HEK293 (cell line): ENCODE measurements around the gene SPAAR.
"Not testable (repeated sequence)": the region's sequence is repeated elsewhere in the genome, so short reads cannot be mapped to it uniquely, and the experiment has no call there.

Experiments
- CTCF ChIA-PET: fragments of 350-600 bp; formaldehyde crosslinking; extraction: SDS; loops from one replicate; lab custom pipeline; 2021; ENCODE audit warnings: antibody characterized with exemption; lab: Yijun Ruan, JAX
- POLR2A ChIA-PET: fragments of 300-600 bp; formaldehyde crosslinking; extraction: SDS; loops from one replicate; lab custom pipeline; 2020; ENCODE audit warnings: antibody characterized with exemption, inconsistent platforms; lab: Yijun Ruan, JAX
- H3K27ac ChIP-seq: fragments of 200-500 bp; sonication (Bioruptor generic); 2 replicates; pipeline ENCODE4 v1.5.1; 2014; ENCODE audit warnings: low read depth, low read length, control low read depth, inconsistent platforms; ENCODE audit errors: extremely low read depth
- H3K36me3 ChIP-seq, 2 experiments: fragments of 200-500 bp in 1 of 2; sonication (Bioruptor generic) in 1 of 2; 1 replicate in 1 of 2; 2 replicates in 1 of 2; pipeline ENCODE4 v1.5.1; 2014 to 2017; ENCODE audit warnings: inconsistent platforms in 2 of 2, low read length in 2 of 2; ENCODE audit not compliant: control insufficient read depth in 2 of 2, insufficient read depth in 1 of 2
- H3K4me1 ChIP-seq: fragments of 200-500 bp; sonication (Bioruptor generic); 2 replicates; pipeline ENCODE4 v1.5.1; 2014; ENCODE audit warnings: mild to moderate bottlenecking, low read length, inconsistent platforms; ENCODE audit not compliant: control insufficient read depth, insufficient read depth
- H3K4me3 ChIP-seq: 2 replicates; pipeline ENCODE4 v1.5.1; 2011; ENCODE audit warnings: low read depth, mild to moderate bottlenecking, control low read depth, low read length, moderate library complexity
- H3K9me3 ChIP-seq: fragments of 200-500 bp; sonication (Bioruptor generic); 2 replicates; pipeline ENCODE4 v1.5.1; 2014; ENCODE audit warnings: low read depth, low read length, inconsistent platforms; ENCODE audit not compliant: control insufficient read depth, insufficient read depth
- MYNN ChIP-seq: fragments of 450-650 bp; formaldehyde crosslinking; IDR thresholded peaks from 2 replicates; pipeline ENCODE4 v1.5.1; 2016; ENCODE audit warnings: missing biosample characterization, missing genetic modification characterization, borderline replicate concordance
- PRDM1 ChIP-seq: fragments of 450-650 bp; formaldehyde crosslinking; IDR thresholded peaks from 2 replicates; pipeline ENCODE4; 2016; ENCODE audit warnings: missing biosample characterization, missing genetic modification characterization
- ZBTB11 ChIP-seq: fragments of 450-650 bp; formaldehyde crosslinking; conservative IDR thresholded peaks from 2 replicates; pipeline ENCODE4 v1.5.1; 2016; ENCODE audit warnings: low read depth, missing biosample characterization, missing genetic modification characterization
- ZBTB8A ChIP-seq: fragments of 450-650 bp; formaldehyde crosslinking; IDR thresholded peaks from 2 replicates; pipeline ENCODE4 v1.5.1; 2016; ENCODE audit warnings: missing biosample characterization, missing genetic modification characterization
- ZNF140 ChIP-seq: fragments of 450-650 bp; formaldehyde crosslinking; IDR thresholded peaks from 2 replicates; pipeline ENCODE4 v1.5.1; 2016; ENCODE audit warnings: missing biosample characterization, missing genetic modification characterization
- ZNF19 ChIP-seq: fragments of 450-650 bp; formaldehyde crosslinking; IDR thresholded peaks from 2 replicates; pipeline ENCODE4; 2016; ENCODE audit warnings: missing biosample characterization, missing genetic modification characterization, low read depth
- ZNF202 ChIP-seq: fragments of 450-650 bp; formaldehyde crosslinking; IDR thresholded peaks from 2 replicates; pipeline ENCODE4 v1.5.1; 2016; ENCODE audit warnings: missing biosample characterization, missing genetic modification characterization, borderline replicate concordance
- ZNF266 ChIP-seq: fragments of 450-650 bp; formaldehyde crosslinking; IDR thresholded peaks from 2 replicates; pipeline ENCODE4 v1.5.1; 2016; ENCODE audit warnings: missing biosample characterization, missing genetic modification characterization, low read depth
- ZNF394 ChIP-seq: fragments of 450-650 bp; formaldehyde crosslinking; IDR thresholded peaks from 2 replicates; pipeline ENCODE4 v1.5.1; 2016; ENCODE audit warnings: missing biosample characterization, missing genetic modification characterization, mild to moderate bottlenecking, moderate library complexity, borderline replicate concordance
- ZNF426 ChIP-seq: fragments of 450-650 bp; formaldehyde crosslinking; IDR thresholded peaks from 2 replicates; pipeline ENCODE4 v1.5.1; 2017; ENCODE audit warnings: missing biosample characterization, missing genetic modification characterization, mild to moderate bottlenecking, inconsistent platforms, moderate library complexity
- ZNF433 ChIP-seq: fragments of 450-650 bp; formaldehyde crosslinking; IDR thresholded peaks from 2 replicates; pipeline ENCODE4 v1.5.1; 2016; ENCODE audit warnings: missing biosample characterization, missing genetic modification characterization, low read depth
- ZNF518A ChIP-seq: fragments of 450-650 bp; formaldehyde crosslinking; conservative IDR thresholded peaks from 2 replicates; pipeline ENCODE4 v1.5.1; 2016; ENCODE audit warnings: low read depth, missing biosample characterization, missing genetic modification characterization
- ZNF555 ChIP-seq: fragments of 450-650 bp; formaldehyde crosslinking; conservative IDR thresholded peaks from 2 replicates; pipeline ENCODE4 v1.5.1; 2017; ENCODE audit warnings: missing biosample characterization, mild to moderate bottlenecking, missing genetic modification characterization, inconsistent platforms
- ZNF558 ChIP-seq: fragments of 450-650 bp; formaldehyde crosslinking; IDR thresholded peaks from 2 replicates; pipeline ENCODE4 v1.5.1; 2016; ENCODE audit warnings: missing biosample characterization, missing genetic modification characterization
- ZNF560 ChIP-seq: fragments of 450-650 bp; formaldehyde crosslinking; IDR thresholded peaks from 2 replicates; pipeline ENCODE4 v1.5.1; 2017; ENCODE audit warnings: missing biosample characterization, missing genetic modification characterization, borderline replicate concordance
- ZNF623 ChIP-seq: fragments of 450-650 bp; formaldehyde crosslinking; IDR thresholded peaks from 2 replicates; pipeline ENCODE4 v1.5.1; 2016; ENCODE audit warnings: missing biosample characterization, missing genetic modification characterization
- ZNF654 ChIP-seq: fragments of 450-650 bp; formaldehyde crosslinking; IDR thresholded peaks from 2 replicates; pipeline ENCODE4 v1.5.1; 2016; ENCODE audit warnings: low read depth, missing biosample characterization, missing genetic modification characterization
- ZNF664 ChIP-seq: fragments of 450-650 bp; formaldehyde crosslinking; IDR thresholded peaks from 2 replicates; pipeline ENCODE4 v1.5.1; 2016; ENCODE audit warnings: missing biosample characterization, missing genetic modification characterization

Gene SPAAR

GRCh38 chr9:35884908-35885307, 24.4 kb upstream of the SPAAR start:
- TF ChIP-seq ZNF426 (tag by site-specific recombination) (peak; percentile 66), ZNF394 (tag by site-specific recombination) (peak; percentile 88), ZBTB8A (tag by site-specific recombination) (peak; percentile 42; the same call in 1 of the 2 replicates), ZNF555 (peak; percentile 54), ZNF560 (tag by site-specific recombination) (peak; percentile 59; the same call in 1 of the 2 replicates), ZNF654 (tag by site-specific recombination) (peak; percentile 27), ZNF202 (tag by site-specific recombination) (peak; percentile 53; the same call in 1 of the 2 replicates), ZNF433 (tag by site-specific recombination) (peak; percentile 39; the same call in 1 of the 2 replicates), ZNF558 (tag by site-specific recombination) (peak; percentile 59; the same call in 1 of the 2 replicates), ZNF664 (0 out of 2 replicates have a peak, but pooled peaks have one; percentile 13), ZNF623 (peak; percentile 55), ZNF518A (tag by site-specific recombination) (peak; percentile 83), ZNF140 (peak; percentile 51; the same call in 1 of the 2 replicates), ZNF266 (tag by site-specific recombination) (peak; percentile 55; the same call in 1 of the 2 replicates), ZBTB11 (tag by site-specific recombination) (peak; percentile 57; the same call in 1 of the 2 replicates)
- POLR2A ChIA-PET, H3K4me1 ChIP-seq, H3K36me3 ChIP-seq, H3K4me3 ChIP-seq, H3K27ac ChIP-seq, H3K9me3 ChIP-seq: not testable (repeated sequence)
- CTCF ChIA-PET, result interaction anchor here (0.7 to 4.9 kb wide), 7 partner anchors 18 to 122 kb away, joined by 3 to 24 read pairs (median 3); partner anchors contain the start of gene SPAG8

GRCh38 chr9:35891646-35892045, 17.6 kb upstream of the SPAAR start:
- POLR2A ChIA-PET, result no interaction called here
- no peak overlapping the region for H3K4me3 ChIP-seq
- H3K9me3 ChIP-seq, result no peaks in the 10 kb centered on the region
- no peak overlapping the region for H3K27ac ChIP-seq
- H3K36me3 ChIP-seq, result no peaks in the 10 kb centered on the region
- TF ChIP-seq ZNF19 (tag by site-specific recombination), result no peak
- no peak for TF ChIP-seq MYNN (tag by site-specific recombination)
- TF ChIP-seq PRDM1, result no peak
- CTCF ChIA-PET, result interaction anchor here (0.6 to 3.2 kb wide), 6 partner anchors 9 to 101 kb away, joined by 3 to 18 read pairs (median 4); no protein-coding TSS in a partner anchor
- no peaks in the 10 kb centered on the region for H3K4me1 ChIP-seq
